A673 (cell line): ENCODE measurements around the gene CELF4.

ENCODE experiments used
- CTCF ChIP-seq: fragments of 300-800, 200-600 bp; sonication (generic); conservative IDR thresholded peaks from 2 replicates; pipeline ENCODE4 v1.5.1; 2017; ENCODE audit warnings: low read depth, mild to moderate bottlenecking, antibody characterized with exemption, low read length, moderate library complexity, mixed read lengths
- EZH2 ChIP-seq: fragments of 200-600 bp; sonication (generic); IDR thresholded peaks from 2 replicates; pipeline ENCODE4 v1.6.1; 2017; ENCODE audit warnings: borderline replicate concordance, low read depth, mild to moderate bottlenecking, mixed read lengths, antibody characterized with exemption, low read length; ENCODE audit not compliant: poor library complexity, severe bottlenecking

DNA sequence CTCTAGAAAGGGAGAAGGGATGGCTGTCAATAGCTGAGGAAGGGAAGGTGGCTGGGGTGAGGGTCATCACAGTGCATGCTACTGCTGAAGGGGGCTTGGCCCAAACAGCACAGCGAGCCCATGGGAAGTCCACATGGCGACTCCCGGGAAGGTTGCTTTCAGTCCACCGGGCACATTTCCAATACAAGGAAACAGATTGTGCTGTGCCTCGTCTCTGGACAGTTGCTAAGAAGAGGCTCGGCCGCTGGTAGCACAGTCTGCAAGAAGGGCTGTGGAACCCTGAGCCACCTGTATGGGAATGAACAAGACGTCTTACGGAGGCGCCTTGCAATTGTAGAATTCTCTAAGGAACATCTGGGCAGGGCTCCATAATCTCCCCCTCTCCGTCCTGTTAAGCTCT, 123.1 kb downstream of the CELF4 start:
- no peak for TF ChIP-seq EZH2
- no peak for TF ChIP-seq CTCF
